Nephron (organoid): ENCODE measurements around the gene ATP6V0C.

Experiments
- H3K27ac Mint-ChIP-seq, 3 experiments: 2 replicates each; pipeline ENCODE4 v1.8.0; 2020; ENCODE audit warnings: mixed read lengths in 3 of 3, mild to moderate bottlenecking in 2 of 3, moderate library complexity in 1 of 3
- H3K27me3 Mint-ChIP-seq: 2 replicates; pipeline ENCODE4 v1.8.0; 2021; ENCODE audit warnings: low read depth, mild to moderate bottlenecking, moderate library complexity, mixed read lengths
- H3K36me3 Mint-ChIP-seq: 2 replicates; pipeline ENCODE4 v1.8.0; 2020; ENCODE audit warnings: low read depth, mixed read lengths
- H3K4me1 Mint-ChIP-seq: 2 replicates; pipeline ENCODE4 v1.8.0; 2020; ENCODE audit warnings: mixed read lengths
- H3K4me3 Mint-ChIP-seq, 3 experiments: 2 replicates each; pipeline ENCODE4 v1.8.0; 2020; ENCODE audit warnings: mild to moderate bottlenecking in 3 of 3, mixed read lengths in 3 of 3, moderate library complexity in 2 of 3
- H3K9me3 Mint-ChIP-seq: 2 replicates; pipeline ENCODE4 v1.8.0; 2020; ENCODE audit warnings: mixed read lengths
- TF ChIP-seq, protein P1 (sequence below), 3 experiments: fragments of 200-600 bp; sonication (generic); IDR thresholded peaks; one replicate each; pipeline ENCODE4 v1.5.0; 2021; ENCODE audit warnings: antibody characterized with exemption in 3 of 3; ENCODE audit not compliant: unreplicated experiment in 3 of 3

Gene ATP6V0C

DNA sequence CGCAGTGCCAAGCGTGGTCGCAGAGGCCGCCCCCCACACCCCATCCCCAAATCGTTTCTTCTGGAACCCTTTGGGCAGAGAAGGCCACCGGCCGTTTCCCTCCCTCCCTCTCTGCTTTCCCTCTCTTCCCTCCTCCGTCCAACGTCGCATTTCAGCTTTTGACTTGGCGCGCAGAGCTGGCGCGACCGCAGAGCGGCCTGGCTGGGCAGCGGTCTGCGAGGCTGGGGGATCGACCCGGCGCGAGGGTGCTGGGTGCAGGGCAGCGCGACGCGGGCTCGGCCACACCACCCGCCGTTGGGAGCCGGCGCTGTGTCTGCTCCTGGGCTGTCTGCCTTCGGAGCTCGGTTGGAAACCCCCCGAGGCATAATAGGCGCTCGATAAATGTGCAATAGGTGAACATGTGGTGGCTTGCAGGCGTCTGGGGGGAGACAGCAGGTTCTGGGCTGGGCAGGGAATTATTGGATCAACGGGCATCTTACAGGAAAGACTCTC is 45.5 kb upstream of the ATP6V0C start:
- Mint-ChIP-seq H3K9me3 (no peaks in the 10 kb centered on the region), H3K27me3 (no peaks in the 10 kb centered on the region), H3K36me3 (no peaks in the 10 kb centered on the region), H3K4me1 (peaks cover 18% of the 10 kb centered on the region), H3K4me3 (peak overlapping the region; percentile 75 to 81 (median 79)), H3K27ac (peak overlapping the region; percentile 50 to 83 (median 76))
- TF ChIP-seq, protein P1, sequence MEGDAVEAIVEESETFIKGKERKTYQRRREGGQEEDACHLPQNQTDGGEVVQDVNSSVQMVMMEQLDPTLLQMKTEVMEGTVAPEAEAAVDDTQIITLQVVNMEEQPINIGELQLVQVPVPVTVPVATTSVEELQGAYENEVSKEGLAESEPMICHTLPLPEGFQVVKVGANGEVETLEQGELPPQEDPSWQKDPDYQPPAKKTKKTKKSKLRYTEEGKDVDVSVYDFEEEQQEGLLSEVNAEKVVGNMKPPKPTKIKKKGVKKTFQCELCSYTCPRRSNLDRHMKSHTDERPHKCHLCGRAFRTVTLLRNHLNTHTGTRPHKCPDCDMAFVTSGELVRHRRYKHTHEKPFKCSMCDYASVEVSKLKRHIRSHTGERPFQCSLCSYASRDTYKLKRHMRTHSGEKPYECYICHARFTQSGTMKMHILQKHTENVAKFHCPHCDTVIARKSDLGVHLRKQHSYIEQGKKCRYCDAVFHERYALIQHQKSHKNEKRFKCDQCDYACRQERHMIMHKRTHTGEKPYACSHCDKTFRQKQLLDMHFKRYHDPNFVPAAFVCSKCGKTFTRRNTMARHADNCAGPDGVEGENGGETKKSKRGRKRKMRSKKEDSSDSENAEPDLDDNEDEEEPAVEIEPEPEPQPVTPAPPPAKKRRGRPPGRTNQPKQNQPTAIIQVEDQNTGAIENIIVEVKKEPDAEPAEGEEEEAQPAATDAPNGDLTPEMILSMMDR (IDR thresholded peaks at IDR 0.05; ENCODE audit: unreplicated experiment in 3 of 3) = no peak

DNA sequence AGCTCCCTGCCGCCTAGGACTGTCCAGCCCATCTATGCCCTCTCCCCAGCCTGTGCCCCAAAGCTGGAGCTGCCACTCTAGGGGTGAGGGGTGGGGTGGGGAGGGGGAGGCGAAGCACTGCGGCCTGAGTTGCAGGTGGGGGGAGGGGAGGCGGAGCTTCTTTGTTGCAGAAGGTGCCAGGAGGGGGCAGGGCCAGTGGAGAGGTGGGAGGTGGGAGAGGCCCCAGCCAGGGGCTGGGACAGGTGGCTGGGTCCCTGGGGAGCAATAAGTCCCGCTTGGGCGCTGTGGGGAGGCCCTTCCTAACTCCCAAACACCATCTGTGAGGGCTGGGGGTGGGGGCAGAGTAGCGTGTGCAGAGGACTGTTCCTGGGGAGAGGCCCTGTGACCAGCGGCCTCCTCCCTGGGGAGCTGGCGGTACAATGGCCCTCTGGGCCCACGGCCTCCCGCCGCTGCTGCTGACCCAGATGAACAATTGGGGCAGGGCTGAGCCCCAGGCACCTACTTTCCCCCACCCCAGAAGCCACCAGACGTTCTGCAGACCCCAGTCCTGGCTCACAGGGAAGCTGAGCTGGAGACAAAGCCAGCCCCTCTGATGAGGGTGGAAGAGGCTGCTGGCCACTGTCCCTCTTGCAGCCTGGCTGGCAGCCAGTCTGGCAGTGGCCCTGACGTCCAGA is 44.9 kb upstream of the ATP6V0C start:
- Mint-ChIP-seq H3K4me3 (peak overlapping the region; percentile 75 to 81 (median 79)), H3K4me1 (peaks cover 19% of the 10 kb centered on the region), H3K9me3 (no peaks in the 10 kb centered on the region), H3K36me3 (no peaks in the 10 kb centered on the region), H3K27ac (peak overlapping the region; percentile 50 to 86 (median 83)), H3K27me3 (no peaks in the 10 kb centered on the region)
- TF ChIP-seq, protein P1 (IDR thresholded peaks at IDR 0.05; ENCODE audit: unreplicated experiment in 3 of 3) = no peak

DNA sequence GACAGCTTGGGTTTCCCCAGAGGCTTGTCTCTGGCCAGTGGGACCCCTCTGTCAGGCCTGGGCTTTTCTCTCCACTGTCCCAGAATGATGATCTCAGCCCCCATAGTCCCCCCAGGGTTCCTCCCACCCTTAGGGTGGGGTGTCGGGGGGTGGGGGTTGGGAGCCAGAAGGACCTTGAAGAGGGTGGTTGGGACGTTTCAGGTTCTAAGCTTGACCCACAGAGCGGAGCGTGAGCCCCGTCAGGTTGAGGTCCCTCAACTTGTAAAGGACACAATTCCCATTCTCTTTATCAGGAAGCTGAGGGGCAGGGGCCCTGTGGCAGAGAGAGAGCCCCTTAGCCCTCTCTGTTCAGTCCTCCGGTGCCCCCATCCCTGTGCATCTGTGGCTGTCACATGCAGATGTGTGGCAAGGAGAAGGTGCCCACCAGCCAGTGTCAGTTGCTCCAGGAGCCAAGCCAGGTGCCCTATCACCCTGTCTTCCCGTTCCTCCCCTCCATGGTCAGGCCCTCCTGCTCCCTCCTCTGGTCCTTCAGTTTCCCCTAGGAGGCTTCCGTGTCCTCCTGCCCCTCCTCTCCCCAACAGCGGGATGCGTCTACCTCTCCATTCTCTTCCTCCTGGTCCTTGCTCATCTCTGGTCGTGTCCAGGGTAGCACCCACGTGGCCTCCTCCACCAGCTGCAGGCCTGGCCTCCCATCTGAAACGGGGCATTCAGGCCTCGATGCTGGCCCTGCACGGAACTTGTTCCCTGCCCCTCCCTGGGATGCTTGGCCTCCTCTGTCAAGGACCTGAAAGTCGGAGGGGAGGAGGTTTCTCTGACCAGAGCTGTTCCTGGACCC is 44.1 kb upstream of the ATP6V0C start:
- Mint-ChIP-seq H3K36me3 (no peaks in the 10 kb centered on the region), H3K4me3 (peak overlapping the region; percentile 53 to 71 (median 60)), H3K9me3 (no peaks in the 10 kb centered on the region), H3K27ac (peak overlapping the region; percentile 62 to 86 (median 83)), H3K4me1 (peaks cover 19% of the 10 kb centered on the region), H3K27me3 (no peaks in the 10 kb centered on the region)
- TF ChIP-seq, protein P1 (IDR thresholded peaks at IDR 0.05; ENCODE audit: unreplicated experiment in 3 of 3) = no peak

DNA sequence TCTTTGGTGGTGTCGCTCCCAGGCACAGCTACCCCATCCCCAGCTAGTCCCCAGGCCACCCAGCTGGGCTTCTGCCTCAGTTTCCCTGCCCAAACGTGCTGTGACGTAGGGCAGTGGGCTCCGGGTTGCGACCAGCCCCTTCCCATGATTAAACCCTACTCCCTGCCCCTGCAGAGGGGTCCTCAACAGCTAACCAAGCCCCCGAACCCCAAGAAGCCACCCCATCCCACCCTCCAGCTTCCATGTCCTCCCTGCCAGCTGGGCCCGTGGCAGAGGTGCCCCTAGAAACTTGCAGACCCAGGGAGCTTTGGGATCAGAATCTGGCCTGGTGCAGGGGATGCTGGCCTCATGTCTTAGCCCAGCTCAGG is 43.5 kb upstream of the ATP6V0C start:
- peak overlapping the region; percentile 62 to 90 (median 83) for H3K27ac Mint-ChIP-seq
- H3K27me3 Mint-ChIP-seq = no peaks in the 10 kb centered on the region
- H3K4me1 Mint-ChIP-seq = peaks cover 19% of the 10 kb centered on the region
- TF ChIP-seq, protein P1 (IDR thresholded peaks at IDR 0.05; ENCODE audit: unreplicated experiment in 3 of 3) = no peak
- no peaks in the 10 kb centered on the region for H3K9me3 Mint-ChIP-seq
- peak overlapping the region; percentile 71 to 77 (median 72) for H3K4me3 Mint-ChIP-seq
- H3K36me3 Mint-ChIP-seq = no peaks in the 10 kb centered on the region

DNA sequence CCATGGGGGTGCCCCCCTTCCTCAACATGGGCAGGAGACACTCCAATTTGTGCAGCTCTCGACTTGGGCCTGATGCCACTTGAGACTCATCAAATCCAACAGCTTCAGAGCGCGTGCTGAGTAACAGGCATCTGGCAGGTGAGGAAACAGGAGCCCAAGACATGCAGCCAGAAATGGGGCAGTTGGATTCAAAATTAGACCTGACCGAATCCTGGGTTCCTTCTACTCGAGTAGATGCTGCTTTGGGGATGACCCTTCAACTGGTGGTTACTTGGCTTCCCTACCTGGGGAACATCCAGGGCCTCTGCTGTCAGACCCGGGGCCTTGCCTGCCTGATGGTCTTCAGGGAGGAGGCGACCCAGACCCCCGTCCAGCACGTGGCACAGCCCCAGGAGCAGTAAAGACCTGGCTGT is 43.1 kb upstream of the ATP6V0C start:
- H3K4me3 Mint-ChIP-seq = peak overlapping the region; percentile 71 to 77 (median 72)
- peaks cover 19% of the 10 kb centered on the region for H3K4me1 Mint-ChIP-seq
- H3K36me3 Mint-ChIP-seq = no peaks in the 10 kb centered on the region
- TF ChIP-seq, protein P1 (IDR thresholded peaks at IDR 0.05; ENCODE audit: unreplicated experiment in 3 of 3) = no peak
- H3K27ac Mint-ChIP-seq = peak overlapping the region; percentile 40 to 90 (median 83)
- no peaks in the 10 kb centered on the region for H3K9me3 Mint-ChIP-seq
- no peaks in the 10 kb centered on the region for H3K27me3 Mint-ChIP-seq
